Endothelial cell of umbilical vein (primary cell): ENCODE data around the gene CIDEB. TPM values are rescaled to one million over a fixed set of nuclear protein-coding genes. Genes with fewer than 3 reads are reported as not detected.

ENCODE experiments used
- BruUV-seq: library from RNA; stranded (reverse); fragments of 400-500 nt; replicated peaks from 2 replicates; lab custom pipeline; 2021; lab: Mats Ljungman, UMichigan
- CTCF ChIA-PET: fragments of 300-600, 350-600 bp; sonication (Branson Sonifier 250); formaldehyde crosslinking; loops from one replicate; lab custom pipeline; 2021; ENCODE audit warnings: antibody characterized with exemption, inconsistent platforms; lab: Charles Lee
- POLR2A ChIA-PET: fragments of 300-600, 350-600 bp; sonication (Branson Sonifier 250); formaldehyde crosslinking; loops from one replicate; lab custom pipeline; 2021; ENCODE audit warnings: antibody characterized with exemption, inconsistent platforms; lab: Charles Lee
- DNase-seq: peaks from one replicate; pipeline ENCODE4 v3.0.0-alpha.2; 2011; ENCODE audit warnings: low read depth, low spot score
- FAIRE-seq: peaks from 2 replicates; lab custom pipeline; 2011; peaks lifted over from hg19 to GRCh38; lab: Jason Lieb, UNC
- H2AFZ ChIP-seq: 2 replicates; pipeline ENCODE4 v1.6.0; 2012; ENCODE audit warnings: low read depth, low read length, control low read depth, inconsistent platforms
- H3K27ac ChIP-seq: 2 replicates; pipeline ENCODE4 v1.5.1; 2011; ENCODE audit warnings: low read depth, mild to moderate bottlenecking, control low read depth, low read length, moderate library complexity; ENCODE audit not compliant: insufficient read depth
- H3K27me3 ChIP-seq, 2 experiments: 2 replicates each; pipeline versions ENCODE4 v1.6.0 to v1.6.1; 2011; ENCODE audit warnings: low read length in 2 of 2, mixed read lengths in 1 of 2; ENCODE audit not compliant: control insufficient read depth in 2 of 2, insufficient read depth in 2 of 2
- H3K36me3 ChIP-seq, 2 experiments: 2 replicates in 1 of 2; 3 replicates in 1 of 2; pipeline ENCODE4 v1.5.1; 2011; ENCODE audit warnings: low read length in 2 of 2, mild to moderate bottlenecking in 1 of 2, moderate library complexity in 1 of 2; ENCODE audit not compliant: control insufficient read depth in 2 of 2, insufficient read depth in 2 of 2; ENCODE audit errors: extremely low read depth in 1 of 2
- H3K4me1 ChIP-seq: 3 replicates; pipeline ENCODE4 v1.5.1; 2011; ENCODE audit warnings: mild to moderate bottlenecking, low read length; ENCODE audit not compliant: control insufficient read depth, insufficient read depth; ENCODE audit errors: extremely low read depth
- H3K4me2 ChIP-seq: 2 replicates; pipeline ENCODE4 v1.6.1; 2011; ENCODE audit warnings: low read length, control low read depth, mixed read lengths; ENCODE audit not compliant: insufficient read depth
- H3K4me3 ChIP-seq, 3 experiments: fragments of 200-600 bp in 1 of 3; sonication (generic), shearing (Covaris generic) in 1 of 3; replicated peaks in 1 of 3; 2 replicates each; pipeline ENCODE4 v1.5.1; 2011 to 2016; ENCODE audit warnings: control low read depth in 3 of 3, low read length in 3 of 3, mild to moderate bottlenecking in 2 of 3, inconsistent platforms in 1 of 3, low read depth in 1 of 3, moderate library complexity in 1 of 3; ENCODE audit not compliant: insufficient read depth in 1 of 3
- H3K79me2 ChIP-seq: 2 replicates; pipeline ENCODE4 v1.6.0; 2012; ENCODE audit warnings: low read length, inconsistent platforms; ENCODE audit not compliant: control insufficient read depth, insufficient read depth
- H3K9ac ChIP-seq: replicated peaks from 2 replicates; pipeline ENCODE3; 2011; ENCODE audit warnings: low read length, control low read depth; ENCODE audit not compliant: insufficient read depth; ENCODE audit errors: extremely low read depth
- H3K9me1 ChIP-seq: replicated peaks from 3 replicates; pipeline ENCODE4 v1.6.0; 2011; ENCODE audit warnings: mild to moderate bottlenecking, low read length; ENCODE audit not compliant: control insufficient read depth, insufficient read depth; ENCODE audit errors: extremely low read depth
- H3K9me3 ChIP-seq: replicated peaks from 2 replicates; pipeline ENCODE4 v1.5.1; 2012; ENCODE audit warnings: low read length, inconsistent platforms; ENCODE audit not compliant: control insufficient read depth, insufficient read depth
- H4K20me1 ChIP-seq: replicated peaks from 2 replicates; pipeline ENCODE3; 2011; ENCODE audit warnings: mild to moderate bottlenecking, low read length; ENCODE audit not compliant: control insufficient read depth, insufficient read depth; ENCODE audit errors: extremely low read depth
- FOS ChIP-seq: IDR thresholded peaks from 2 replicates; pipeline ENCODE4 v1.6.1; 2011; ENCODE audit warnings: mild to moderate bottlenecking, low read length, moderate library complexity, borderline replicate concordance; ENCODE audit not compliant: insufficient read depth
- POLR2AphosphoS5 ChIP-seq: IDR thresholded peaks from 2 replicates; pipeline ENCODE4 v1.6.1; 2012; ENCODE audit warnings: low read depth, mild to moderate bottlenecking, control low read depth, low read length, moderate library complexity; ENCODE audit not compliant: insufficient read depth
- dilution Hi-C: fragments of 300-500 bp; cut with MboI; formaldehyde crosslinking; loops from one replicate; pipeline ENCODE4 v1.15.0; 2019; ENCODE audit warnings: low sequenced_read_pairs; ENCODE audit not compliant: extremely low pct_ligation_motif_present
- intact Hi-C: fragments of 100-400 bp; cut with micrococcal nuclease; formaldehyde crosslinking; loops from one replicate; pipeline ENCODE4 v1.10.0; 2022
- polyA plus RNA-seq, 4 experiments: library from polyadenylated mRNA; depleted of rRNA in 3 of 4; stranded (reverse) in 3 of 4; unstranded in 1 of 4; fragments of >200 nt; gene quantifications; 2 replicates each; pipeline versions ENCODE4 v1.2.1 to v1.2.3, GENCODE V29; 2011 to 2012; ENCODE audit warnings: missing spikeins in 1 of 4
- small RNA-seq: library from RNA; depleted of rRNA; stranded (forward); fragments of <200 nt; gene quantifications from one replicate; pipeline ENCODE3, GENCODE V24; 2012; ENCODE audit warnings: low replicate concordance, low read depth; ENCODE audit not compliant: insufficient read depth, insufficient read length
- total RNA-seq: library from RNA; stranded (reverse); gene quantifications from 2 replicates; pipeline ENCODE4 v1.2.3, GENCODE V29; 2021
- TF ChIP-seq, protein P1 (sequence below), 2 donors: IDR thresholded peaks; 1 replicate in 1 of 2; 2 replicates in 1 of 2; pipeline ENCODE4 v1.5.1; 2011; ENCODE audit warnings: low read length in 2 of 2, mild to moderate bottlenecking in 2 of 2, moderate library complexity in 2 of 2, control low read depth in 1 of 2, inconsistent platforms in 1 of 2, low read depth in 1 of 2; ENCODE audit not compliant: insufficient read depth in 1 of 2; ENCODE audit errors: extremely low read depth in 1 of 2

The CIDEB gene
- total and polyA plus RNA-seq, 2 donors (not counting 3 experiments of a cell fraction or from before 2014, with no cell fraction given) = 5.2 to 7.2 TPM

DNA sequence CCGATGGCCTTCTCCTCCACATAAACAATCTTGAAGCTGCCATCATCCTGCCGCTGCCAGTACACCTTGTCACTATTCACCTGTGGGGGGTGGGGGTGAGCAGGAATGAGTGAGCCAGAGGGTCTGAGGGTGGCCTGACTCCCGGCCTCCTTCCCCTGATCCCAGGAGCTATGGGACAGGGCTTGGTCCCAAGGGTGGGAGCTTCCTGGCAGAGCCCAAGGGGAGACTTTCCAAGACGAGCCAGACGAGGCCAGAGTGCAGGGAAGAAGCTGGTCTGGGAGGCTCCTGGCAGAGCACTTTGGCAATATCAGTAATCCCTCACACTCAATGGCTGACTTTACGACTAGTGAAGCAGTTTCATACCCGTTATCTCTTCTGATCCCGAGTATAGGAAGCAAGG lies 52.3 kb downstream of the CIDEB start:
- ChIA-PET CTCF (interaction anchor here (1.0 kb wide), 1 partner anchor 41 kb away, joined by 4 read pairs; no protein-coding TSS in a partner anchor), POLR2A (no interaction called here)
- no peak for FAIRE-seq
- no peak overlapping the region for H3K4me3 ChIP-seq
- no peak for TF ChIP-seq POLR2AphosphoS5
- TF ChIP-seq FOS = no peak
- TF ChIP-seq, protein P1, sequence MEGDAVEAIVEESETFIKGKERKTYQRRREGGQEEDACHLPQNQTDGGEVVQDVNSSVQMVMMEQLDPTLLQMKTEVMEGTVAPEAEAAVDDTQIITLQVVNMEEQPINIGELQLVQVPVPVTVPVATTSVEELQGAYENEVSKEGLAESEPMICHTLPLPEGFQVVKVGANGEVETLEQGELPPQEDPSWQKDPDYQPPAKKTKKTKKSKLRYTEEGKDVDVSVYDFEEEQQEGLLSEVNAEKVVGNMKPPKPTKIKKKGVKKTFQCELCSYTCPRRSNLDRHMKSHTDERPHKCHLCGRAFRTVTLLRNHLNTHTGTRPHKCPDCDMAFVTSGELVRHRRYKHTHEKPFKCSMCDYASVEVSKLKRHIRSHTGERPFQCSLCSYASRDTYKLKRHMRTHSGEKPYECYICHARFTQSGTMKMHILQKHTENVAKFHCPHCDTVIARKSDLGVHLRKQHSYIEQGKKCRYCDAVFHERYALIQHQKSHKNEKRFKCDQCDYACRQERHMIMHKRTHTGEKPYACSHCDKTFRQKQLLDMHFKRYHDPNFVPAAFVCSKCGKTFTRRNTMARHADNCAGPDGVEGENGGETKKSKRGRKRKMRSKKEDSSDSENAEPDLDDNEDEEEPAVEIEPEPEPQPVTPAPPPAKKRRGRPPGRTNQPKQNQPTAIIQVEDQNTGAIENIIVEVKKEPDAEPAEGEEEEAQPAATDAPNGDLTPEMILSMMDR (IDR thresholded peaks at IDR 0.05; ENCODE audit: extremely low read depth in 1 of 2, insufficient read depth in 1 of 2, low read depth in 1 of 2, low read length in 2 of 2) = no peak
- H3K9me3 ChIP-seq = no peaks in the 10 kb centered on the region
- DNase-seq = no peak
- no peaks in the 10 kb centered on the region for H3K4me1 ChIP-seq
- H2AFZ ChIP-seq = no peak overlapping the region
- dilution Hi-C loops (no loop called here), intact Hi-C loops (no loop called here)
- H3K27me3 ChIP-seq = no peaks in the 10 kb centered on the region
- H3K9ac ChIP-seq = no peak overlapping the region
- no peaks in the 10 kb centered on the region for H3K9me1 ChIP-seq
- no peaks in the 10 kb centered on the region for H4K20me1 ChIP-seq
- BruUV-seq = no TSS peak
- no peak overlapping the region for H3K27ac ChIP-seq
- peaks cover 0 to 3% of the 10 kb centered on the region in 2 experiments for H3K36me3 ChIP-seq
- no peak overlapping the region for H3K4me2 ChIP-seq
- no peaks in the 10 kb centered on the region for H3K79me2 ChIP-seq

Small RNA genes lying within 50 kb of the gene (small RNA-seq; reads per million reads assigned to genes)
- not detected for gene RF00026

Other genes starting within 250 kb of the CIDEB start
Only the 30 nearest of the 33 such genes appear.
- gene DCAF11, start 193.2 kb downstream of the CIDEB start, total RNA-seq = 32.1 and 38.5 TPM in 2 replicates
- gene DCAF11, start 193.2 kb downstream of the CIDEB start, polyA plus RNA-seq = 33.8 and 37.3 TPM in 2 replicates
- gene NRL, start 193.0 kb downstream of the CIDEB start, total RNA-seq = 0.62 and 0.71 TPM in 2 replicates
- gene NRL, start 193.0 kb downstream of the CIDEB start, polyA plus RNA-seq = 1.1 and 1.9 TPM in 2 replicates
- not detected in 2 replicates for gene FITM1, start 177.3 kb downstream of the CIDEB start, total RNA-seq
- 0.54 and 0.81 TPM in 2 replicates for gene FITM1, start 177.3 kb downstream of the CIDEB start, polyA plus RNA-seq
- 120 and 135 TPM in 2 replicates for gene PSME1, start 171.8 kb downstream of the CIDEB start, total RNA-seq
- gene PSME1, start 171.8 kb downstream of the CIDEB start, polyA plus RNA-seq = 68.1 and 98.1 TPM in 2 replicates
- gene EMC9, start 166.4 kb downstream of the CIDEB start, total RNA-seq = 19.0 and 21.8 TPM in 2 replicates
- 31.8 and 38.0 TPM in 2 replicates for gene EMC9, start 166.4 kb downstream of the CIDEB start, polyA plus RNA-seq
- 107 and 126 TPM in 2 replicates for gene PSME2, start 161.4 kb downstream of the CIDEB start, total RNA-seq
- 66.5 and 69.8 TPM in 2 replicates for gene PSME2, start 161.4 kb downstream of the CIDEB start, polyA plus RNA-seq
- gene RNF31, start 160.5 kb downstream of the CIDEB start, total RNA-seq = 66.5 and 69.7 TPM in 2 replicates
- 32.3 TPM in 2 replicates for gene RNF31, start 160.5 kb downstream of the CIDEB start, polyA plus RNA-seq
- gene IRF9, start 146.7 kb downstream of the CIDEB start, total RNA-seq = 33.2 and 46.1 TPM in 2 replicates
- 44.6 and 55.3 TPM in 2 replicates for gene IRF9, start 146.7 kb downstream of the CIDEB start, polyA plus RNA-seq
- 29.6 and 33.6 TPM in 2 replicates for gene REC8, start 135.9 kb downstream of the CIDEB start, total RNA-seq
- gene REC8, start 135.9 kb downstream of the CIDEB start, polyA plus RNA-seq = 8.7 and 12.5 TPM in 2 replicates
- gene IPO4, start 119.2 kb downstream of the CIDEB start, total RNA-seq = 52.6 and 66.5 TPM in 2 replicates
- gene IPO4, start 119.2 kb downstream of the CIDEB start, polyA plus RNA-seq = 24.6 and 27.6 TPM in 2 replicates
- 58.5 and 60.7 TPM in 2 replicates for gene TM9SF1, start 112.5 kb downstream of the CIDEB start, total RNA-seq
- 64.4 and 71.5 TPM in 2 replicates for gene TM9SF1, start 112.5 kb downstream of the CIDEB start, polyA plus RNA-seq
- gene TSSK4, start 102.3 kb downstream of the CIDEB start, total RNA-seq = 0.42 and 0.74 TPM in 2 replicates
- 0.10 TPM in 1 of 2 replicates, not detected in the other for gene TSSK4, start 102.3 kb downstream of the CIDEB start, polyA plus RNA-seq
- gene CHMP4A, start 94.5 kb downstream of the CIDEB start, total RNA-seq = 39.7 and 40.9 TPM in 2 replicates
- 32.6 and 46.4 TPM in 2 replicates for gene CHMP4A, start 94.5 kb downstream of the CIDEB start, polyA plus RNA-seq
- 8.1 and 9.9 TPM in 2 replicates for gene MDP1, start 91.9 kb downstream of the CIDEB start, total RNA-seq
- gene MDP1, start 91.9 kb downstream of the CIDEB start, polyA plus RNA-seq = 21.4 and 22.7 TPM in 2 replicates
- gene NEDD8, start 75.6 kb downstream of the CIDEB start, total RNA-seq = 243 and 261 TPM in 2 replicates
- gene NEDD8, start 75.6 kb downstream of the CIDEB start, polyA plus RNA-seq = 316 and 329 TPM in 2 replicates
- gene GMPR2, start 75.0 kb downstream of the CIDEB start, total RNA-seq = 58.1 and 62.4 TPM in 2 replicates
- gene GMPR2, start 75.0 kb downstream of the CIDEB start, polyA plus RNA-seq = 50.0 and 61.8 TPM in 2 replicates
- gene TINF2, start 65.4 kb downstream of the CIDEB start, total RNA-seq = 53.7 and 58.5 TPM in 2 replicates
- 34.4 and 44.2 TPM in 2 replicates for gene TINF2, start 65.4 kb downstream of the CIDEB start, polyA plus RNA-seq
- 3.4 and 3.9 TPM in 2 replicates for gene TGM1, start 44.8 kb downstream of the CIDEB start, total RNA-seq
- gene TGM1, start 44.8 kb downstream of the CIDEB start, polyA plus RNA-seq = 1.0 and 2.1 TPM in 2 replicates
- gene RABGGTA, start 36.4 kb downstream of the CIDEB start, total RNA-seq = 29.3 and 29.5 TPM in 2 replicates
- gene RABGGTA, start 36.4 kb downstream of the CIDEB start, polyA plus RNA-seq = 80.1 and 102 TPM in 2 replicates
- gene DHRS1, start 8.2 kb downstream of the CIDEB start, total RNA-seq = 18.0 and 20.0 TPM in 2 replicates
- 69.5 and 70.2 TPM in 2 replicates for gene DHRS1, start 8.2 kb downstream of the CIDEB start, polyA plus RNA-seq
- gene NOP9, start 8.1 kb downstream of the CIDEB start, total RNA-seq = 30.9 and 31.0 TPM in 2 replicates
- gene NOP9, start 8.1 kb downstream of the CIDEB start, polyA plus RNA-seq = 16.2 and 16.3 TPM in 2 replicates
- 9.1 and 13.1 TPM in 2 replicates for gene LTB4R2, start 2.2 kb upstream of the CIDEB start, total RNA-seq
- gene LTB4R2, start 2.2 kb upstream of the CIDEB start, polyA plus RNA-seq = 5.5 and 7.6 TPM in 2 replicates
- 6.2 and 10.5 TPM in 2 replicates for gene LTB4R, start 3.5 kb upstream of the CIDEB start, total RNA-seq
- 9.1 and 11.7 TPM in 2 replicates for gene LTB4R, start 3.5 kb upstream of the CIDEB start, polyA plus RNA-seq
- gene ADCY4, start 27.1 kb upstream of the CIDEB start, total RNA-seq = 84.0 and 87.0 TPM in 2 replicates
- 81.6 and 101 TPM in 2 replicates for gene ADCY4, start 27.1 kb upstream of the CIDEB start, polyA plus RNA-seq
- gene RIPK3, start 32.0 kb upstream of the CIDEB start, total RNA-seq = 5.1 and 9.0 TPM in 2 replicates
- 2.4 and 3.1 TPM in 2 replicates for gene RIPK3, start 32.0 kb upstream of the CIDEB start, polyA plus RNA-seq
- gene NFATC4, start 60.2 kb upstream of the CIDEB start, total RNA-seq = 88.1 and 88.5 TPM in 2 replicates
- 79.5 and 94.8 TPM in 2 replicates for gene NFATC4, start 60.2 kb upstream of the CIDEB start, polyA plus RNA-seq
- gene NYNRIN, start 91.0 kb upstream of the CIDEB start, total RNA-seq = 42.8 and 45.1 TPM in 2 replicates
- gene NYNRIN, start 91.0 kb upstream of the CIDEB start, polyA plus RNA-seq = 37.2 and 38.8 TPM in 2 replicates
- gene CBLN3, start 121.7 kb upstream of the CIDEB start, total RNA-seq = 5.0 and 8.6 TPM in 2 replicates
- 7.8 and 7.9 TPM in 2 replicates for gene CBLN3, start 121.7 kb upstream of the CIDEB start, polyA plus RNA-seq
- 63.3 and 66.7 TPM in 2 replicates for gene KHNYN, start 122.0 kb upstream of the CIDEB start, total RNA-seq
- gene KHNYN, start 122.0 kb upstream of the CIDEB start, polyA plus RNA-seq = 25.2 and 25.4 TPM in 2 replicates
- gene SDR39U1, start 134.8 kb upstream of the CIDEB start, total RNA-seq = 38.6 and 40.2 TPM in 2 replicates
- gene SDR39U1, start 134.8 kb upstream of the CIDEB start, polyA plus RNA-seq = 72.6 and 89.8 TPM in 2 replicates